ENCODE measurements around the gene LOXL3. TPM values are rescaled to one million over a fixed set of nuclear protein-coding genes. Genes with fewer than 3 reads are reported as not detected.
A peak's percentile ranks its signal among the peaks of the same experiment; 100 is the strongest.

LOXL3 gene
- total and polyA plus RNA-seq, 4 donors = 2.9 to 11.1 (median 6.6) TPM

GRCh38 chr2:74516650-74517049 is 37.1 kb downstream of the LOXL3 start:
- Histone ChIP-seq H3K27me3 (ENCODE audit: control insufficient read depth in 3 of 3, insufficient read depth in 3 of 3, low read length in 2 of 3) (peaks cover 9 to 76% (median 70%) of the 10 kb centered on the region in 3 donors), H3K4me1 (ENCODE audit: control insufficient read depth in 5 of 5, insufficient read depth in 5 of 5, low read length in 5 of 5) (peaks cover 0 to 21% (median 0%) of the 10 kb centered on the region in 5 donors), H3K9ac (ENCODE audit: insufficient read depth in 1 of 2, low read length in 2 of 2) (no peak overlapping the region), H3K9me3 (ENCODE audit: control insufficient read depth in 4 of 4, insufficient read depth in 3 of 4, low read length in 3 of 4) (peaks cover 0 to 14% (median 0%) of the 10 kb centered on the region in 4 donors), H3K36me3 (ENCODE audit: control insufficient read depth in 4 of 4, insufficient read depth in 4 of 4, low read length in 4 of 4) (no peaks in the 10 kb centered on the region), H3K27ac (ENCODE audit: low read depth in 1 of 2, low read length in 1 of 2) (no peak overlapping the region), H3K4me3 (no peak overlapping the region)
- DNase-seq (no peak), ATAC-seq (ENCODE audit: insufficient read depth, low FRiP score) (no peak)
- WGBS, 2 donors = 67 to 68% methylated on average over 13 of the region's 13 CpGs
- TF ChIP-seq, protein P1, sequence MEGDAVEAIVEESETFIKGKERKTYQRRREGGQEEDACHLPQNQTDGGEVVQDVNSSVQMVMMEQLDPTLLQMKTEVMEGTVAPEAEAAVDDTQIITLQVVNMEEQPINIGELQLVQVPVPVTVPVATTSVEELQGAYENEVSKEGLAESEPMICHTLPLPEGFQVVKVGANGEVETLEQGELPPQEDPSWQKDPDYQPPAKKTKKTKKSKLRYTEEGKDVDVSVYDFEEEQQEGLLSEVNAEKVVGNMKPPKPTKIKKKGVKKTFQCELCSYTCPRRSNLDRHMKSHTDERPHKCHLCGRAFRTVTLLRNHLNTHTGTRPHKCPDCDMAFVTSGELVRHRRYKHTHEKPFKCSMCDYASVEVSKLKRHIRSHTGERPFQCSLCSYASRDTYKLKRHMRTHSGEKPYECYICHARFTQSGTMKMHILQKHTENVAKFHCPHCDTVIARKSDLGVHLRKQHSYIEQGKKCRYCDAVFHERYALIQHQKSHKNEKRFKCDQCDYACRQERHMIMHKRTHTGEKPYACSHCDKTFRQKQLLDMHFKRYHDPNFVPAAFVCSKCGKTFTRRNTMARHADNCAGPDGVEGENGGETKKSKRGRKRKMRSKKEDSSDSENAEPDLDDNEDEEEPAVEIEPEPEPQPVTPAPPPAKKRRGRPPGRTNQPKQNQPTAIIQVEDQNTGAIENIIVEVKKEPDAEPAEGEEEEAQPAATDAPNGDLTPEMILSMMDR (IDR thresholded peaks at IDR 0.05; ENCODE audit: control extremely low read depth, extremely low read depth) = no peak

DNA sequence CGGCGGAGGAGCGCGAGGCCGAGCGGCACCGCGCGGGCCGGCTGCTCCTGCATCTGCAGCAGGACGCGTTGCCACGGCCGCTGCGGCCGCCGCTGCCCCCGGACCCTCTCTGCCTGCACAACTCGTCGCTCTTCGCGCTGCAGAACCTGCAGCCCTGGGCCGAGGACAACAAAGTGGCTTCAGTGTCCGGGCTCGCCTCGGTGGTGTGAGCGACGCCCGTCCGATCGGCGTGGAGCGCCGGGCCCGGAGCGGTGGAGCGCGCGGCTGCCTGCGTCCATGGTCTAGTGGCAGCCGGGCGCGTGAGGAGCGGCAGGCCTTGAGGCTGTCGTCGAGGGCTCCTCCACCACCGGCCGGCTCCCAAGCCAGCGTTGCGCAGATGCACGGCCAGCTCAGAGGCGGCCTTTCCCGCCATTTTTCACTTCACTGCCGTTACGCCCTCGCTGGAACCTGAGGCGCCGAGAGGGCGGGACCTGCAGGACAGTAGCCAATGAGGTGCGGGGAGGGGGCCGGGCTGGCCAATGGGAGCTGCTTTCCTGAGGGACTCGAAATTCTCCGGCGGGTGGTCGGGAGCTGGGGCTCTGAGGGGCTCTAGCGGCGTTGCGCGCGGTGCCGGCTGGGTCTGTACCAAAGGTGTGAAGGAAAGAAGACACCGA is 37.6 kb downstream of the LOXL3 start:
- DNase-seq (peak; percentile 63 to 80 (median 67)), ATAC-seq (ENCODE audit: insufficient read depth, low FRiP score) (no peak)
- TF ChIP-seq, protein P1 (IDR thresholded peaks at IDR 0.05; ENCODE audit: control extremely low read depth, extremely low read depth) = no peak

DNA sequence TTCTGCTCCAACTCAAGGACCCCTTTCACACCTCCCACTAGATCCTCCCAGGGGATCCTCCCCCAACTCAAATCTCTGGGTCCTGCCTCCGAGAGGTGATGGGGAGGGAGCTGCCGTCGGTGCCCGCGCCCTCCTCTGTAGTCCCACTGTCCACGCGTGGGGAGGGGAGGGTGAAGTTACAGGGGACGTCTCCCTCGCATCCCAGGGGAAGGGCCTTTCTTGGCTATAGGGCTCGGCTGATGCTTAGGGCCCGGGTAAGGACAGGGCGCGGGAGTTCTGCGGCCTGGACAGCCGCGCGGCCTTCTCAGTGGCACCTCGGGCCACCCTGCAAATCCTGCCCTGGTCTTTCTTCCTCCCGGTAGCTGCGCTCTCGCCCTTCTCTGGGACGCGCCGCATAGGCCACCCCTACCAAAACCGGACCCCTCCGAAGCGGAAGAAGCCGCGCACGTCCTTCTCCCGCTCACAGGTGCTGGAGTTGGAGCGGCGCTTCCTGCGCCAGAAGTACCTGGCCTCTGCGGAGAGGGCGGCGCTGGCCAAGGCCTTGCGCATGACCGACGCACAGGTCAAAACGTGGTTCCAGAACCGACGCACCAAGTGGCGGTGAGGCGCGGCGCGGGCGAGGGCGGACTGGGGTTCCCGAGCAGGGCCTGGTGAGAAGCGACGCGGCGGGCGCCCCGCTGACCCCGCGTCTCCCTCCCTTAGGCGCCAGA is 38.3 kb downstream of the LOXL3 start:
- 4 to 6% methylated on average over 51 to 60 of the region's 60 CpGs for WGBS, 2 donors
- Histone ChIP-seq H3K27ac (ENCODE audit: low read depth in 1 of 2, low read length in 1 of 2) (no peak overlapping the region), H3K9ac (ENCODE audit: insufficient read depth in 1 of 2, low read length in 2 of 2) (no peak overlapping the region), H3K27me3 (ENCODE audit: control insufficient read depth in 3 of 3, insufficient read depth in 3 of 3, low read length in 2 of 3) (peaks cover 9 to 84% (median 82%) of the 10 kb centered on the region in 3 donors), H3K4me3 (no peak overlapping the region), H3K9me3 (ENCODE audit: control insufficient read depth in 4 of 4, insufficient read depth in 3 of 4, low read length in 3 of 4) (peaks cover 0 to 14% (median 0%) of the 10 kb centered on the region in 4 donors), H3K4me1 (ENCODE audit: control insufficient read depth in 5 of 5, insufficient read depth in 5 of 5, low read length in 5 of 5) (peaks cover 0 to 21% (median 0%) of the 10 kb centered on the region in 5 donors), H3K36me3 (ENCODE audit: control insufficient read depth in 4 of 4, insufficient read depth in 4 of 4, low read length in 4 of 4) (no peaks in the 10 kb centered on the region)
- TF ChIP-seq, protein P1 (IDR thresholded peaks at IDR 0.05; ENCODE audit: control extremely low read depth, extremely low read depth) = no peak
- DNase-seq = no peak
- ATAC-seq (ENCODE audit: insufficient read depth, low FRiP score) = peak; percentile 17

More for the DNA sequence above, 37.6 kb downstream of the LOXL3 start:
- H3K27ac ChIP-seq (ENCODE audit: low read depth in 1 of 2, low read length in 1 of 2) = no peak overlapping the region
- peak overlapping the region; percentile 11 for H3K4me3 ChIP-seq
- H3K9ac ChIP-seq (ENCODE audit: insufficient read depth in 1 of 2, low read length in 2 of 2) = no peak overlapping the region
- H3K36me3 ChIP-seq (ENCODE audit: control insufficient read depth in 4 of 4, insufficient read depth in 4 of 4, low read length in 4 of 4) = no peaks in the 10 kb centered on the region
- H3K9me3 ChIP-seq (ENCODE audit: control insufficient read depth in 4 of 4, insufficient read depth in 3 of 4, low read length in 3 of 4) = peaks cover 0 to 14% (median 0%) of the 10 kb centered on the region in 4 donors
- peaks cover 9 to 82% (median 76%) of the 10 kb centered on the region in 3 donors for H3K27me3 ChIP-seq (ENCODE audit: control insufficient read depth in 3 of 3, insufficient read depth in 3 of 3, low read length in 2 of 3)
- peaks cover 0 to 21% (median 0%) of the 10 kb centered on the region in 5 donors for H3K4me1 ChIP-seq (ENCODE audit: control insufficient read depth in 5 of 5, insufficient read depth in 5 of 5, low read length in 5 of 5)
- WGBS, 2 donors = 2 to 5% methylated on average over 60 to 72 of the region's 72 CpGs
